Stomach smooth muscle (tissue), 2 donors: ENCODE results near the gene HUNK.

Source experiments
- H3K27ac ChIP-seq: one replicate; pipeline ENCODE4 v1.7.0; 2013; ENCODE audit warnings: mild to moderate bottlenecking, low read length, inconsistent platforms
- H3K27me3 ChIP-seq, 2 donors: one replicate each; pipeline ENCODE4 v1.7.0; 2013; ENCODE audit warnings: low read length in 2 of 2; ENCODE audit not compliant: insufficient read depth in 2 of 2, control insufficient read depth in 1 of 2
- H3K36me3 ChIP-seq, 2 donors: one replicate each; pipeline ENCODE4 v1.7.0; 2013; ENCODE audit warnings: low read length in 2 of 2; ENCODE audit not compliant: control insufficient read depth in 2 of 2, insufficient read depth in 2 of 2
- H3K4me1 ChIP-seq: one replicate; pipeline ENCODE4 v1.7.0; 2013; ENCODE audit warnings: low read length; ENCODE audit not compliant: control insufficient read depth, insufficient read depth
- H3K4me3 ChIP-seq, 2 donors: one replicate each; pipeline ENCODE4 v1.7.0; 2013; ENCODE audit warnings: low read length in 2 of 2
- H3K9ac ChIP-seq, 2 donors: one replicate each; pipeline ENCODE4 v1.7.0; 2013; ENCODE audit warnings: low read length in 2 of 2, mild to moderate bottlenecking in 1 of 2
- H3K9me3 ChIP-seq, 2 donors: one replicate each; pipeline ENCODE4 v1.7.0; 2013; ENCODE audit warnings: low read length in 2 of 2; ENCODE audit not compliant: control insufficient read depth in 2 of 2
- donor health status: healthy.
- donor health status: Pancreatic carcinoma.

Gene HUNK

GRCh38 chr21:31921079-31921478 is 48.3 kb downstream of the HUNK start:
- Histone ChIP-seq H3K4me3 (no peak overlapping the region), H3K27me3 (no peaks in the 10 kb centered on the region), H3K36me3 (no peaks in the 10 kb centered on the region), H3K9ac (no peak overlapping the region), H3K9me3 (no peaks in the 10 kb centered on the region), H3K27ac (no peak overlapping the region), H3K4me1 (no peaks in the 10 kb centered on the region)

GRCh38 chr21:31922881-31923280 is 50.1 kb downstream of the HUNK start:
- no peaks in the 10 kb centered on the region for H3K27me3 ChIP-seq
- no peaks in the 10 kb centered on the region for H3K4me1 ChIP-seq
- no peak overlapping the region for H3K27ac ChIP-seq
- no peaks in the 10 kb centered on the region for H3K36me3 ChIP-seq
- H3K4me3 ChIP-seq, result no peak overlapping the region
- no peak overlapping the region for H3K9ac ChIP-seq
- H3K9me3 ChIP-seq, result no peaks in the 10 kb centered on the region

GRCh38 chr21:31923756-31924155 is 50.9 kb downstream of the HUNK start:
- Histone ChIP-seq H3K4me1 (no peaks in the 10 kb centered on the region), H3K27ac (no peak overlapping the region), H3K9me3 (no peaks in the 10 kb centered on the region), H3K9ac (no peak overlapping the region), H3K36me3 (no peaks in the 10 kb centered on the region), H3K4me3 (no peak overlapping the region), H3K27me3 (no peaks in the 10 kb centered on the region)

GRCh38 chr21:31924548-31924947 is 51.7 kb downstream of the HUNK start:
- Histone ChIP-seq H3K27me3 (no peaks in the 10 kb centered on the region), H3K9ac (no peak overlapping the region), H3K27ac (no peak overlapping the region), H3K9me3 (no peaks in the 10 kb centered on the region), H3K4me1 (no peaks in the 10 kb centered on the region), H3K36me3 (no peaks in the 10 kb centered on the region), H3K4me3 (no peak overlapping the region)

GRCh38 chr21:31926498-31926897 is 53.7 kb downstream of the HUNK start:
- Histone ChIP-seq H3K9me3 (no peaks in the 10 kb centered on the region), H3K9ac (no peak overlapping the region), H3K27ac (no peak overlapping the region), H3K4me3 (no peak overlapping the region), H3K27me3 (no peaks in the 10 kb centered on the region), H3K4me1 (no peaks in the 10 kb centered on the region), H3K36me3 (no peaks in the 10 kb centered on the region)

GRCh38 chr21:31927689-31928353 is 55.0 kb downstream of the HUNK start:
- Histone ChIP-seq H3K9me3 (no peaks in the 10 kb centered on the region), H3K4me1 (no peaks in the 10 kb centered on the region), H3K4me3 (no peak overlapping the region), H3K9ac (no peak overlapping the region), H3K36me3 (no peaks in the 10 kb centered on the region), H3K27ac (no peak overlapping the region), H3K27me3 (peaks cover 0 to 2% of the 10 kb centered on the region in 2 donors)

- H3K4me3 ChIP-seq, result no peak overlapping the region
- H3K4me1 ChIP-seq, result no peaks in the 10 kb centered on the region
- H3K27ac ChIP-seq, result no peak overlapping the region
- no peak overlapping the region for H3K9ac ChIP-seq
- peaks cover 0 to 2% of the 10 kb centered on the region in 2 donors for H3K27me3 ChIP-seq
- H3K36me3 ChIP-seq, result no peaks in the 10 kb centered on the region
- no peaks in the 10 kb centered on the region for H3K9me3 ChIP-seq
Observed at GRCh38 chr21:31928656-31929055, 55.8 kb downstream of the HUNK start.

GRCh38 chr21:31929548-31929947 is 56.7 kb downstream of the HUNK start:
- H3K4me1 ChIP-seq, result no peaks in the 10 kb centered on the region
- H3K27me3 ChIP-seq, result peaks cover 0 to 2% of the 10 kb centered on the region in 2 donors
- H3K9me3 ChIP-seq, result no peaks in the 10 kb centered on the region
- H3K27ac ChIP-seq, result no peak overlapping the region
- no peaks in the 10 kb centered on the region for H3K36me3 ChIP-seq
- H3K4me3 ChIP-seq, result no peak overlapping the region
- no peak overlapping the region for H3K9ac ChIP-seq

- Histone ChIP-seq H3K4me1 (no peaks in the 10 kb centered on the region), H3K9ac (no peak overlapping the region), H3K27me3 (peaks cover 0 to 2% of the 10 kb centered on the region in 2 donors), H3K9me3 (no peaks in the 10 kb centered on the region), H3K27ac (no peak overlapping the region), H3K36me3 (no peaks in the 10 kb centered on the region), H3K4me3 (no peak overlapping the region)
Observed at GRCh38 chr21:31930001-31930400, 57.2 kb downstream of the HUNK start.

GRCh38 chr21:31931644-31932469 is 59.0 kb downstream of the HUNK start:
- Histone ChIP-seq H3K9ac (no peak overlapping the region), H3K27ac (no peak overlapping the region), H3K9me3 (no peaks in the 10 kb centered on the region), H3K4me1 (no peaks in the 10 kb centered on the region), H3K4me3 (no peak overlapping the region), H3K27me3 (peaks cover 0 to 2% of the 10 kb centered on the region in 2 donors), H3K36me3 (no peaks in the 10 kb centered on the region)

GRCh38 chr21:31932470-31932764 is 59.6 kb downstream of the HUNK start:
- Histone ChIP-seq H3K9me3 (no peaks in the 10 kb centered on the region), H3K4me1 (no peaks in the 10 kb centered on the region), H3K27me3 (peaks cover 0 to 2% of the 10 kb centered on the region in 2 donors), H3K27ac (no peak overlapping the region), H3K36me3 (no peaks in the 10 kb centered on the region), H3K9ac (no peak overlapping the region), H3K4me3 (no peak overlapping the region)
